Activated naive CD4-positive, alpha-beta T cell treated with anti-CD3 and anti-CD28 coated beads, Interleukin-2, amount 10 ng/mL, durations not matched to agents 7 days and 5 days (primary cell): Measurements from ENCODE around the gene HRK.
"Not testable (repeated sequence)": the region's sequence is repeated elsewhere in the genome, so short reads cannot be mapped to it uniquely, and the experiment has no call there.

Experiments
- CTCF ChIA-PET: fragments of 350-600 bp; sonication (Branson Sonifier 250); formaldehyde crosslinking; loops from one replicate; lab custom pipeline; 2021; ENCODE audit warnings: antibody characterized with exemption; lab: Charles Lee
- DNase-seq: peaks from one replicate; pipeline ENCODE4 v3.0.0-alpha.2; 2020
- H3K27ac Mint-ChIP-seq: one replicate; pipeline ENCODE4 v1.8.0; 2021; ENCODE audit warnings: mild to moderate bottlenecking, moderate library complexity, mixed read lengths
- H3K27me3 Mint-ChIP-seq: one replicate; pipeline ENCODE4 v1.8.0; 2021; ENCODE audit warnings: mild to moderate bottlenecking, mixed read lengths
- H3K36me3 Mint-ChIP-seq: one replicate; pipeline ENCODE4 v1.8.0; 2021; ENCODE audit warnings: mixed read lengths
- H3K4me1 Mint-ChIP-seq: one replicate; pipeline ENCODE4 v1.8.0; 2021; ENCODE audit warnings: mixed read lengths
- H3K4me3 Mint-ChIP-seq: one replicate; pipeline ENCODE4 v1.8.0; 2021; ENCODE audit warnings: mild to moderate bottlenecking, moderate library complexity, mixed read lengths
- H3K9me3 Mint-ChIP-seq: one replicate; pipeline ENCODE4 v1.8.0; 2021; ENCODE audit warnings: mixed read lengths

Gene HRK

GRCh38 chr12:116839287-116839830, 41.9 kb downstream of the HRK start:
- Mint-ChIP-seq H3K27ac (no peak overlapping the region), H3K36me3 (peaks cover 8% of the 10 kb centered on the region), H3K27me3 (no peaks in the 10 kb centered on the region), H3K9me3 (peaks cover 5% of the 10 kb centered on the region), H3K4me1 (no peaks in the 10 kb centered on the region), H3K4me3 (no peak overlapping the region)
- no peak for DNase-seq
- CTCF ChIA-PET, result no interaction called here

GRCh38 chr12:116838365-116838764, 42.9 kb downstream of the HRK start:
- no peak for DNase-seq
- CTCF ChIA-PET, result interaction anchor here (0.6 to 0.7 kb wide), 3 partner anchors 12 to 69 kb away, joined by 3 to 5 read pairs (median 3); no protein-coding TSS in a partner anchor
- H3K4me3 Mint-ChIP-seq, result no peak overlapping the region
- no peaks in the 10 kb centered on the region for H3K4me1 Mint-ChIP-seq
- H3K9me3 Mint-ChIP-seq, result peaks cover 5% of the 10 kb centered on the region
- H3K27ac Mint-ChIP-seq, result no peak overlapping the region
- peaks cover 8% of the 10 kb centered on the region for H3K36me3 Mint-ChIP-seq
- no peaks in the 10 kb centered on the region for H3K27me3 Mint-ChIP-seq

GRCh38 chr12:116837097-116837496, 44.1 kb downstream of the HRK start:
- CTCF ChIA-PET, result no interaction called here
- no peak overlapping the region for H3K4me3 Mint-ChIP-seq
- peaks cover 8% of the 10 kb centered on the region for H3K36me3 Mint-ChIP-seq
- H3K4me1 Mint-ChIP-seq, result no peaks in the 10 kb centered on the region
- H3K27ac Mint-ChIP-seq, result no peak overlapping the region
- no peak for DNase-seq
- H3K27me3 Mint-ChIP-seq, result no peaks in the 10 kb centered on the region
- peaks cover 5% of the 10 kb centered on the region for H3K9me3 Mint-ChIP-seq

- no peak overlapping the region for H3K27ac Mint-ChIP-seq
- no peaks in the 10 kb centered on the region for H3K27me3 Mint-ChIP-seq
- H3K4me3 Mint-ChIP-seq, result no peak overlapping the region
- CTCF ChIA-PET, result no interaction called here
- no peak for DNase-seq
- no peaks in the 10 kb centered on the region for H3K4me1 Mint-ChIP-seq
- H3K36me3 Mint-ChIP-seq, result peaks cover 8% of the 10 kb centered on the region
- H3K9me3 Mint-ChIP-seq, result peaks cover 5% of the 10 kb centered on the region
Observed at GRCh38 chr12:116835484-116835883, 45.8 kb downstream of the HRK start.

GRCh38 chr12:116833474-116833873, 47.8 kb downstream of the HRK start:
- Mint-ChIP-seq H3K4me3 (no peak overlapping the region), H3K27me3 (no peaks in the 10 kb centered on the region), H3K36me3 (peaks cover 8% of the 10 kb centered on the region), H3K9me3 (peaks cover 5% of the 10 kb centered on the region), H3K4me1 (no peaks in the 10 kb centered on the region), H3K27ac (no peak overlapping the region)
- CTCF ChIA-PET, result interaction anchor here (0.9 kb wide), 1 partner anchor 25 kb away, joined by 3 read pairs; no protein-coding TSS in a partner anchor
- no peak for DNase-seq

- H3K4me3 Mint-ChIP-seq, result no peak overlapping the region
- CTCF ChIA-PET, result no interaction called here
- H3K36me3 Mint-ChIP-seq, result peaks cover 8% of the 10 kb centered on the region
- no peak overlapping the region for H3K27ac Mint-ChIP-seq
- no peaks in the 10 kb centered on the region for H3K4me1 Mint-ChIP-seq
- no peak for DNase-seq
- H3K9me3 Mint-ChIP-seq, result peaks cover 3% of the 10 kb centered on the region
- no peaks in the 10 kb centered on the region for H3K27me3 Mint-ChIP-seq
Observed at GRCh38 chr12:116832353-116832752, 48.9 kb downstream of the HRK start.

GRCh38 chr12:116827432-116827831, 53.8 kb downstream of the HRK start:
- no peaks in the 10 kb centered on the region for H3K4me1 Mint-ChIP-seq
- no peak overlapping the region for H3K4me3 Mint-ChIP-seq
- H3K36me3 Mint-ChIP-seq, result no peaks in the 10 kb centered on the region
- no peak overlapping the region for H3K27ac Mint-ChIP-seq
- CTCF ChIA-PET, result no interaction called here
- peaks cover 3% of the 10 kb centered on the region for H3K27me3 Mint-ChIP-seq
- peaks cover 5% of the 10 kb centered on the region for H3K9me3 Mint-ChIP-seq
- no peak for DNase-seq

- H3K27ac Mint-ChIP-seq, result no peak overlapping the region
- H3K4me3 Mint-ChIP-seq, result no peak overlapping the region
- H3K9me3 Mint-ChIP-seq, result peaks cover 5% of the 10 kb centered on the region
- no peaks in the 10 kb centered on the region for H3K36me3 Mint-ChIP-seq
- H3K4me1 Mint-ChIP-seq, result peaks cover 28% of the 10 kb centered on the region
- CTCF ChIA-PET, result no interaction called here
- DNase-seq, result no peak
- H3K27me3 Mint-ChIP-seq, result peaks cover 18% of the 10 kb centered on the region
Observed at GRCh38 chr12:116821291-116821690, 60.0 kb downstream of the HRK start.

- peak; percentile 24 for DNase-seq
- H3K4me3 Mint-ChIP-seq, result peak overlapping the region; percentile 32
- H3K4me1 Mint-ChIP-seq, result peaks cover 28% of the 10 kb centered on the region
- peaks cover 18% of the 10 kb centered on the region for H3K27me3 Mint-ChIP-seq
- peak overlapping the region; percentile 47 for H3K27ac Mint-ChIP-seq
- CTCF ChIA-PET, result no interaction called here
- peaks cover 5% of the 10 kb centered on the region for H3K9me3 Mint-ChIP-seq
- H3K36me3 Mint-ChIP-seq, result no peaks in the 10 kb centered on the region
Observed at GRCh38 chr12:116820064-116820656, 61.1 kb downstream of the HRK start.

GRCh38 chr12:116818948-116819832, 62.1 kb downstream of the HRK start:
- Mint-ChIP-seq H3K4me3 (peak overlapping the region; percentile 88), H3K36me3 (no peaks in the 10 kb centered on the region), H3K4me1 (peaks cover 28% of the 10 kb centered on the region), H3K27me3 (peaks cover 15% of the 10 kb centered on the region), H3K9me3 (no peaks in the 10 kb centered on the region), H3K27ac (peak overlapping the region; percentile 97)
- CTCF ChIA-PET, result no interaction called here
- peak; percentile 91 for DNase-seq

GRCh38 chr12:116818341-116818856, 62.8 kb downstream of the HRK start:
- H3K27me3 Mint-ChIP-seq, result peaks cover 15% of the 10 kb centered on the region
- H3K27ac Mint-ChIP-seq, result peak overlapping the region; percentile 97
- no peaks in the 10 kb centered on the region for H3K9me3 Mint-ChIP-seq
- no peaks in the 10 kb centered on the region for H3K36me3 Mint-ChIP-seq
- CTCF ChIA-PET, result no interaction called here
- peak; percentile 25 for DNase-seq
- H3K4me1 Mint-ChIP-seq, result peaks cover 28% of the 10 kb centered on the region
- H3K4me3 Mint-ChIP-seq, result peak overlapping the region; percentile 88

GRCh38 chr12:116814766-116815165, 66.5 kb downstream of the HRK start:
- not testable (repeated sequence) for H3K36me3 Mint-ChIP-seq, H3K4me3 Mint-ChIP-seq, H3K9me3 Mint-ChIP-seq, DNase-seq, H3K27ac Mint-ChIP-seq, H3K27me3 Mint-ChIP-seq
- peaks cover 20% of the 10 kb centered on the region for H3K4me1 Mint-ChIP-seq
- CTCF ChIA-PET, result interaction anchor here (1.4 kb wide), 1 partner anchor 48 kb away, joined by 3 read pairs; no protein-coding TSS in a partner anchor

GRCh38 chr12:116813271-116814041, 67.8 kb downstream of the HRK start:
- CTCF ChIA-PET, result no interaction called here
- no peaks in the 10 kb centered on the region for H3K9me3 Mint-ChIP-seq
- no peaks in the 10 kb centered on the region for H3K36me3 Mint-ChIP-seq
- H3K27me3 Mint-ChIP-seq, result no peaks in the 10 kb centered on the region
- H3K27ac Mint-ChIP-seq, result no peak overlapping the region
- H3K4me3 Mint-ChIP-seq, result no peak overlapping the region
- no peak for DNase-seq
- H3K4me1 Mint-ChIP-seq, result peaks cover 11% of the 10 kb centered on the region

GRCh38 chr12:116812238-116812637, 69.0 kb downstream of the HRK start:
- DNase-seq, result no peak
- H3K27ac Mint-ChIP-seq, result no peak overlapping the region
- CTCF ChIA-PET, result no interaction called here
- H3K36me3 Mint-ChIP-seq, result no peaks in the 10 kb centered on the region
- H3K9me3 Mint-ChIP-seq, result no peaks in the 10 kb centered on the region
- peaks cover 2% of the 10 kb centered on the region for H3K4me1 Mint-ChIP-seq
- no peaks in the 10 kb centered on the region for H3K27me3 Mint-ChIP-seq
- H3K4me3 Mint-ChIP-seq, result no peak overlapping the region
